SK-N-SH (cell line): Measurements from ENCODE around the gene PLEKHH1. TPM values are rescaled to one million over a fixed set of nuclear protein-coding genes. Genes with fewer than 3 reads are reported as not detected.

Experiments
- CTCF ChIA-PET: fragments of 300-600, 350-600 bp; formaldehyde crosslinking; extraction: SDS; loops from one replicate; lab custom pipeline; 2021; lab: Yijun Ruan, JAX
- POLR2A ChIA-PET: fragments of 350-600 bp; sonication (Branson Sonifier 250); formaldehyde crosslinking; extraction: SDS; loops from one replicate; lab custom pipeline; 2020; ENCODE audit warnings: antibody characterized with exemption, inconsistent platforms; lab: Yijun Ruan, JAX
- DNase-seq: peaks from one replicate; pipeline ENCODE4 v3.0.0; 2012
- H2AFZ ChIP-seq: fragments of 200-600 bp; sonication (generic); 2 replicates; pipeline ENCODE4 v1.8.1; 2016; ENCODE audit warnings: antibody characterized with exemption, mild to moderate bottlenecking, low read depth
- H3F3A ChIP-seq: fragments of 200-600 bp; sonication (generic); replicated peaks from 2 replicates; pipeline ENCODE3; 2016; ENCODE audit warnings: antibody characterized with exemption, mild to moderate bottlenecking; ENCODE audit not compliant: insufficient read depth
- H3K27ac ChIP-seq, 2 experiments: fragments of 200-500 bp in 1 of 2; fragments of 200-600 bp in 1 of 2; sonication (Bioruptor generic) in 1 of 2; sonication (generic), shearing (Covaris generic) in 1 of 2; 2 replicates each; pipeline versions ENCODE4 v1.5.1 to v1.6.1; 2014 to 2016; ENCODE audit warnings: low read depth in 2 of 2, inconsistent platforms in 1 of 2, low read length in 1 of 2, mild to moderate bottlenecking in 1 of 2, mixed read lengths in 1 of 2
- H3K27me3 ChIP-seq: fragments of 200-600 bp; sonication (generic), shearing (Covaris generic); 2 replicates; pipeline ENCODE4 v1.6.1; 2016; ENCODE audit warnings: mixed run types; ENCODE audit not compliant: insufficient read depth
- H3K36me3 ChIP-seq, 2 experiments: fragments of 200-500 bp in 1 of 2; fragments of 200-600 bp in 1 of 2; sonication (Bioruptor generic) in 1 of 2; sonication (generic) in 1 of 2; replicated peaks in 1 of 2; 2 replicates each; pipeline versions ENCODE3 to v1.5.1; 2014 to 2016; ENCODE audit warnings: low read length in 1 of 2, mild to moderate bottlenecking in 1 of 2; ENCODE audit not compliant: insufficient read depth in 2 of 2, control insufficient read depth in 1 of 2
- H3K4me1 ChIP-seq, 2 experiments: fragments of 200-500 bp in 1 of 2; fragments of 200-600 bp in 1 of 2; sonication (Bioruptor generic) in 1 of 2; sonication (generic), shearing (Covaris generic) in 1 of 2; 2 replicates each; pipeline versions ENCODE4 v1.5.1 to v1.6.1; 2014 to 2016; ENCODE audit warnings: low read depth in 1 of 2, low read length in 1 of 2, mixed run types in 1 of 2; ENCODE audit not compliant: insufficient read depth in 2 of 2, control insufficient read depth in 1 of 2
- H3K4me2 ChIP-seq: fragments of 200-600 bp; sonication (generic), shearing (Covaris generic); 2 replicates; pipeline ENCODE4 v1.6.1; 2017; ENCODE audit warnings: mixed run types
- H3K4me3 ChIP-seq, 2 experiments: fragments of 200-500 bp in 1 of 2; fragments of 200-600 bp in 1 of 2; sonication (Bioruptor generic) in 1 of 2; sonication (generic), shearing (Covaris generic) in 1 of 2; 2 replicates each; pipeline versions ENCODE4 v1.5.1 to v1.8.1; 2014 to 2016; ENCODE audit warnings: low read depth in 2 of 2, inconsistent platforms in 1 of 2, low read length in 1 of 2, mild to moderate bottlenecking in 1 of 2, mixed read lengths in 1 of 2, moderate library complexity in 1 of 2
- H3K79me2 ChIP-seq: fragments of 200-600 bp; sonication (generic); 2 replicates; pipeline ENCODE4 v1.8.1; 2017; ENCODE audit warnings: mild to moderate bottlenecking; ENCODE audit not compliant: insufficient read depth
- H3K9ac ChIP-seq: fragments of 200-600 bp; sonication (generic); 2 replicates; pipeline ENCODE4 v1.6.1; 2017; ENCODE audit warnings: mixed run types
- H3K9me2 ChIP-seq: fragments of 200-600 bp; sonication (generic); 2 replicates; pipeline ENCODE4 v1.6.1; 2017; ENCODE audit warnings: mixed run types
- H3K9me3 ChIP-seq: fragments of 200-600 bp; sonication (generic); 2 replicates; pipeline ENCODE4 v1.6.1; 2017; ENCODE audit warnings: mixed run types, mild to moderate bottlenecking, moderate library complexity
- H4K20me1 ChIP-seq: fragments of 200-600 bp; sonication (generic); 2 replicates; pipeline ENCODE4 v1.6.1; 2017; ENCODE audit warnings: mild to moderate bottlenecking, mixed run types; ENCODE audit not compliant: insufficient read depth
- RFX5 ChIP-seq: IDR thresholded peaks from 2 replicates; pipeline ENCODE4 v1.6.1; 2012; ENCODE audit warnings: mild to moderate bottlenecking, improper control_type of control experiment, low read length
- WGBS: methylation state at CpG from one replicate; pipeline ENCODE4 v1.1.6; 2017; ENCODE audit warnings: low lambda C conversion rate; 5-methylcytosine and 5-hydroxymethylcytosine counted together
- polyA plus RNA-seq, 3 experiments: library from polyadenylated mRNA; depleted of rRNA; stranded (reverse); fragments of >200 nt; gene quantifications; 2 replicates each; pipeline ENCODE4 v1.2.3, GENCODE V29; 2012
- small RNA-seq, 7 experiments: library from RNA; depleted of rRNA; stranded (forward); fragments of <200 nt; gene quantifications; one replicate each; pipeline ENCODE3, GENCODE V24; 2012
- TF ChIP-seq, protein P1 (sequence below): IDR thresholded peaks from 2 replicates; pipeline ENCODE4 v1.4.0; 2012; ENCODE audit warnings: low read depth, borderline replicate concordance

PLEKHH1 gene
- polyA plus RNA-seq, 1 of the 3 experiments (the other 2 are of a cell fraction), result 1.6 TPM

DNA sequence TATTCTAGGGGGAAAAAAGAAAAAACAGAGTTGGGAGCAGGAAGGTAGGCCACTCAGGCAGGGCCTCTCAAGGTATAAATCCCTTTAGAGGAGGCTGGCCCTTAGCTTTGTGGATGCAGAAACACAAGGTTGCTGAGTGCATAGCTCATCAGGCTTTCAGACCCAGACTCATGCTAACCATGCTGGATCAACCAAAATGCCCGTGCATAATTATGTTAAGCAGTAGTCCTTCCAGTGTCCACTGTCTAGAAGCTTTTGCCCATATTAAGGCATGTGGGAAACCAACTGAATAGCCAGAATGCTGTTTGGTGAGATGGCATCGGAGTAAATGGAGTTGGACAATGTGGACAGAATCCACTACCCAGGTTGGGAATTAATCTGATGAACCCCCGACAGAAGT lies 105.6 kb downstream of the PLEKHH1 start:
- H3K4me2 ChIP-seq, result no peak overlapping the region
- H3K9me3 ChIP-seq, result no peaks in the 10 kb centered on the region
- H3F3A ChIP-seq, result no peaks in the 10 kb centered on the region
- no peak overlapping the region for H3K27ac ChIP-seq
- H3K4me1 ChIP-seq, result no peaks in the 10 kb centered on the region
- no peak for TF ChIP-seq RFX5
- TF ChIP-seq, protein P1, sequence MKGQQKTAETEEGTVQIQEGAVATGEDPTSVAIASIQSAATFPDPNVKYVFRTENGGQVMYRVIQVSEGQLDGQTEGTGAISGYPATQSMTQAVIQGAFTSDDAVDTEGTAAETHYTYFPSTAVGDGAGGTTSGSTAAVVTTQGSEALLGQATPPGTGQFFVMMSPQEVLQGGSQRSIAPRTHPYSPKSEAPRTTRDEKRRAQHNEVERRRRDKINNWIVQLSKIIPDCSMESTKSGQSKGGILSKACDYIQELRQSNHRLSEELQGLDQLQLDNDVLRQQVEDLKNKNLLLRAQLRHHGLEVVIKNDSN, result no peak
- no peak for DNase-seq
- no peaks in the 10 kb centered on the region for H3K36me3 ChIP-seq
- ChIA-PET CTCF (no interaction called here), POLR2A (no interaction called here)
- no peak overlapping the region for H2AFZ ChIP-seq
- H3K9ac ChIP-seq, result no peak overlapping the region
- H3K4me3 ChIP-seq, result no peak overlapping the region
- H3K79me2 ChIP-seq, result no peaks in the 10 kb centered on the region
- no peaks in the 10 kb centered on the region for H3K9me2 ChIP-seq
- H3K27me3 ChIP-seq, result no peaks in the 10 kb centered on the region
- WGBS, result 95% methylated on average over 3 of the region's 3 CpGs
- H4K20me1 ChIP-seq, result no peaks in the 10 kb centered on the region

Small RNA genes within 50 kb of the gene (small RNA-seq; reads per million reads assigned to genes)
- gene AL132640.3 (0 reads per million in 7 experiments), gene RF00019 (0 reads per million in 7 experiments)

Other genes starting within 250 kb of the PLEKHH1 start
- gene ATP6V1D, start 173.5 kb upstream of the PLEKHH1 start, polyA plus RNA-seq (2012; rRNA removed), result 39.2 and 51.9 TPM in 2 replicates
- gene EIF2S1, start 173.0 kb upstream of the PLEKHH1 start, polyA plus RNA-seq (2012; rRNA removed), result 57.2 and 57.7 TPM in 2 replicates
- gene PLEK2, start 121.1 kb upstream of the PLEKHH1 start, polyA plus RNA-seq (2012; rRNA removed), result 0.11 and 0.56 TPM in 2 replicates
- gene TMEM229B, start 44.6 kb upstream of the PLEKHH1 start, polyA plus RNA-seq (2012; rRNA removed), result 0.16 and 0.26 TPM in 2 replicates
- gene PIGH, start 67.0 kb downstream of the PLEKHH1 start, polyA plus RNA-seq (2012; rRNA removed), result 23.6 and 26.5 TPM in 2 replicates
- 2.6 TPM in 2 replicates for gene ARG2, start 86.6 kb downstream of the PLEKHH1 start, polyA plus RNA-seq (2012; rRNA removed)
- gene VTI1B, start 141.3 kb downstream of the PLEKHH1 start, polyA plus RNA-seq (2012; rRNA removed), result 59.2 and 71.8 TPM in 2 replicates
- gene RDH11, start 162.5 kb downstream of the PLEKHH1 start, polyA plus RNA-seq (2012; rRNA removed), result 44.7 and 65.8 TPM in 2 replicates
- not detected in 2 replicates for gene RDH12, start 168.6 kb downstream of the PLEKHH1 start, polyA plus RNA-seq (2012; rRNA removed)